GM21381 (cell line): ENCODE measurements around the gene PARP3.

ENCODE experiments used
- ATAC-seq: cut with Tn5 transposase; IDR thresholded peaks from one replicate; pipeline ENCODE4 v1.9.1; 2021; ENCODE audit warnings: mild to moderate bottlenecking, moderate library complexity; ENCODE audit not compliant: unreplicated experiment

Gene PARP3

DNA sequence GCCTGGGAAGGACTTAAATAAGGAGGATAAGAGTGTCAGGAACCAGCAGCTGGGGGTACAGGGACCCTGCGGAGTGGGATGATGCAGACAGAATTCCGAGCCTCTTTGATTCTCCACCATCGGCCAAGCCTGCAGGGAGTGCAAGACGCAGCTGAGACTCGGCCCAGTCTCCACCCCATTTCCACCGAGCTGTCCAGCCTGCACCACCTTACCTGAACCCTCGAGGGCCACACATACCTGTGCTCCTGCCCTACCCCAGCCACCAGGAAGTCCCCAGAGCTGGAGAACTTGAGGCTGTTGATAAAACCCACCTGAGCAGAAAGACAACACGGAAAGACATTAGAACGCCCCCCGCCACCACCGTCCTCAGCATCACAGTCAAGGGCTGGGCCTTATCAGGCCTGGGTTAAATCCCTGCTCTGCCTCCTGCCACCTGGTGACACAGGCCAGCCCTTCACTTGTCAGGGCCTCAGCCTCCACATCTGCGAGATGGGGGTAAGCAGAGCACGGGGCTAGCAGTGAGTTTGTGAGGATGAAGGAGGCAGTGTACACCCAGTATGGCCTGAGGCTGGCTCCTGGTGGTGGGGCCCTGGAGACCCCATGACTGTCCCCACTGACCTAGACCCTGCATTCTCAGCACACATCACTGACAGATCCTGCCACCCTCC lies 8.6 kb upstream of the PARP3 start:
- no peak for ATAC-seq

DNA sequence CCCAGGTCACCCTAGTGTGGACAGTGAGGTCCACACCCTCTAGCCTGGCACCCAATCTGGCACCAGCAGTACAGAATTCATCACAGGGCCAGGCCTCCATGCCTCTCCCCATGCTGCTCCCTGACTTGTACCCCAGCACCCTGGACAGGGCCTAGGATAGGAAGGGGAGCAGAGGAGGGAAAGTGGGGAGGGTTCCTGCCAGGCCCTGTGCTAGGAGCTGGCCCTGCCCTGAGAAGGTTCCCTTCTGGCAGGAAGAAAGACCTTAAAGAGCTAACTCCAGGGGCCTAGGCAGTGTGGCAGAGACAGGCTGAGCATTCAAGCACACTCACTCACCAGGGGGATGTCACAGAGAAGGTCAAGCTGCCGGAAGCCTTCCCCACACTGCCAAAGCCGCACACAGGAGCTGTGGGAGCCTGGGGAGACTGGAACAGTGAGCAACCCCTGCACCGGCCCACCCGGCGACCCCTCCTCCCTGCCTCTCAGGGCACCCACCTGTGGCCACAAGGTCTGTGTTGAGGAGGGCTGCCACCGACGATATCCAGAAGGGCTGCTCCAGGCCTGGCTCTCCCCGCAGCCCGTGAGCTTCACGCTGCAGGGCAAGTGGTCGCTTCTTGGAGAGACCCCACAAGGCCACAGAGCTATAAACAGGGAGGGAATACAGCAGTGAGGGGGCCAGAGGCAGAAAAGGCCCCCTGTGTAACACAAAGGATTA lies 7.9 kb upstream of the PARP3 start:
- ATAC-seq = no peak

DNA sequence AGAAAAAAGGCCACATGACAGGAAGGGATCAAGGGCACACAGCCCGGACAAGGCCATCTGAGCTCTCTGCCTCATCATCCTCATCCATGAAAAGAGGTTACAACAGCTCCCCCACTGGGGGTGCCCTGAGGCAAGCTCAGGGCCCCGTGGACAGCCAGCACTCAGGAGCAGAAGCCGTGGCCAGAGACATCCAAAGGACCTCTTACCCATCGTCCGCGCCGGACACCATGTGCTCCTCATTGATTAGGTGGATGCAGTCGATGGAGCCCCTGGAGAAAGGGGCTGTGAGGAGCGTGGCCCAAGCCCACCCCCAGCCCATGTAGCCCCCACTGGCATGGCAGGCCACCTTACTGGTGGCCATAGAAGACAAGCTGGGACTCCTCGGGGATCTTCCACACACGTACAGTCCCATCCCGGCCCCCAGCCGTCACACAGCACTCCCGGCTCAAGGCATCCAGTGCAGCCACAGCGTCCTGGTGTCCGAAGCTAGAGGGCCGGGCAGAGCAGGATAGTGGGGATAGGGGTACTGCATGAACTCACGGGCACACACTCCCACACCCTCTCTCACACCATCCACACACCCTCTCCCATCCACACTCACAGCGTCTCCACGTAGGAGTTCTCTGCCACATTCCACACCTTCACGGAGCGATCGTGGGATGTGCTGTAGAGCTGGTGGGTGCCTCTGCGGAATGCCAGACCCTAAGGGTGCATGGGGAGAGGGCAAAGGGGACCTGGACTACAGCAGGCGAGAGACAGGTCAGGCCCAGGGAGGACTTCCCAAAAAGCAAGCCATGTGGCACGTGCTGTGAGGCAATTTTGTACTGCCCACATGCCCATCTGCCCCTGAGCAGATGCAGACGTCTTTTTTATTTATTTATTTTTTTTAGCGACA lies 6.9 kb upstream of the PARP3 start:
- ATAC-seq = no peak

DNA sequence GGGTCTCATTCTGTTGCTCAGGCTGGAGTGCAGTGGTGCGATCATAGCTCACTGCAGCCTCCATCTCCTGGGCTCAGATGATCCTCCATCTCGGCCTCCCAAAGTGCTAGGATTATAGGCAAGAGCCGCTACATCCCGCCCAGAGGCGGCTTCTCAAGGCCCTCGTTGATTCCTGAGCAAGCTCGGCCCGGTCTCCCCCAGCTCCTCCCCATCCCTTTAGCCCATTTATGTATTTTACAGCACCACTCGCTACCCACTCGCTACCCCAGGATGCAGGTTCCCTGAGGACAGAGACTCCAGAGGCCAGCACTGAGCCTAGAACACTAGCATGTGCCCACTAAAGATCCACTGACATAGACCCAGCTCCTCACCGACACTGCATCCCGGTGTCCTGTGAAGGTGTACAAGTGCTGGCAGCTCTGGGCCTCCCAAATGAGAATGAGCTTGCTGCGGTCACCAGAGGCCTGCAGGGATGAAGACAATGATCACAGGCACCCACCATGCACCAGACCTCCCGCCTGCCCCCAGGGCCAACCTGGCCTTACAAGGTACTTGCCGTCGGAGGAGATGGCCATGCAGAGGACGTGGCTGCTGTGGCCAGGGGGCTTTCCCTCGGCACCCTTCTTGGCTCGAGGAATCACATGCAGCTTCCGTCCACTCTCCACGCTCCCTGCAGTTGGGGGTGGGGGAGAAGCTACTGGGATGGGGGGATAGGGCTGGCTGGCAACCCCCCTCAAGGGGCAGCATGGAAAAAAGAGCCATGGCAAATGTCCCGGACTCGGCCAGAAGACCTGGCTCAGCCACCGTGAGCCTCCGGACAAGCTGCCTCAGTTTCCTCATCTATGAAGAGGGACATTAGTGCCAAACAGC lies 6.0 kb upstream of the PARP3 start:
- ATAC-seq = no peak

DNA sequence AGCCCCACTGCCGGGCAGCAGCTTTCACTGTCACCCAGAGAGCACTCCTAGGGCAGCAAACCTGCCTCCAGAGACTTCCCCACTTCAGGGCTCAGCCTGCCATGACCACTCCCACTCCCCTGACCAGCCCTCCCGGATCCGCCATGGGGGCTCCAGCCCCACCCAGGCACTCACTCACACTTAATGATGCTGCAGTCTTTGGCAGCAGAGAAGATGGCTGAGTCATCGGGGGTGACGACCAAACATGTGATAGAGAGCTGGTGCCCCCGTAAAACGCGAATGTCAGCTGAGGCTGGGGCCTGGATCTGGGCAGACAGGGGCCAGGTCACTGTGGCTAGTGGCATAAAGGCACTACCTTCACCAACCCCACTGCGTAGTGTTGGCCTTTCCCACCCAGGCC lies 5.1 kb upstream of the PARP3 start:
- ATAC-seq = no peak

DNA sequence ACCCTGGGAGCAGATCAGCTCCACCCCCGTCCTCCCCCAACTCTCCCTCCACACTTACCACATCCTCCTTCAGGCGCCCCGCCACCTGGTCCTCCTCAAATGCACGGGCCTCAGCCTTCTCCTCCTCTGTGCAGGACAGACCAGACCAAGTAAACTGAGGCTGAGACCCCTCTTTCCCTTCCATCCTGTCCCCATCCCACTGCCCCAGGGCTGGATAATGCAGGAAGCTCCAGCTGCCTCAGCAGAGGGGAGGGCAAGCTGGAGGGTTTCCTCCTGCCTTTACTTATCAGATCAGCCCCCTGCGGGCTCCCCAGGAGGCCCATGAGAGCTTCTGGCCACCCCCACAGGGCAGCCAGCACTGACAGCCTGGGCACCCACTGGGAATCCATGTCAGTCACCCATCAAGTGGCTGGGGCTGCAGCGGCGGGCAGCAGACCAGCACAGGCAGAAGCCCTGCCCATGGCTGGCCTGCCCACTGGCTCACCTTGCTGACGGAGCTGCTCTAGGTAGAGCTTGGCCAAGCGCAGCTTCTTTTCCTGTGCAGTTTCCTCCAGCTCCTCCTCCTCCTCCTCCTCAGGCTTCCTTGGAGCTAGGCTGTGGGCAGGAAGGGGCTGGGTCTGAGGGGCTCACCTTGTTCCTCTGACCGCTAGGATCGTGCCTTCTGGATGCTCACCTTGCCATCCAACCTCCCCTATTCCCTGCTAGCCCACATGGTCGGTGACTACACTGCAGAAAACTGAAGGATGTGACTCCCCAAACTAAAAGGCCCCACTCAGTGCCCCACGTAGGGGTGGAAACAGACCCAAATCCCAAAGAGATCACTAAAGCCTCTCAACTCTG lies 4.3 kb upstream of the PARP3 start:
- ATAC-seq = no peak

DNA sequence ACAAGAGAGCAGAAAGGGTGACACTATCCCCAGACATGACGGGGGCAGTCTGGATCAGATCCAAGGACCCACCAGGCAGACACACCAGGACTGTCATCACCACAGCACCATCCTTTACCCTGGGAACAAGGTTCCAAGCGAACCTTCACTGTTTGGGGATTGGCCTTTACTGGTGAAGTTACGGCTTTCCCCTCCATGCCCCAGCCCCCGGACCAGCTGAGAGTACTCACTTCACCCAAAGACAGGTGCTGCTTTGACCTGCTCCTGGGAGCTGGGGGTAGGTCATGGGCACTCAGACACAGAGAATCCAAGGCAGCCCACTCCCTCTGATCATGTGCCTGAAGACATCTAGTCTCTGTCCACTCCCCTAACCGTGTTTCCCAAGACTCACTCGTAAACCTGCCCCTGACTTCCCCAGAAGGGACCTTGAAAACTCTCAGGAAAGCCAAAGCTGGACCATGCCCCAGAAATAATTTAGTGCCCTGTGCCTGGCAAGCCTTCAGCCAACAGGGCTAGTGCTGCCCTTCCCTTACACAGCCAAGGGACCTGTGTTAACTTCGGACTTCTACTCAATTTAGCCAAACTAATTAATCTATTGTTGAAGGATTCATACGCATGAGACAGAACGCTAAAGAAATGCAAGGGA lies 3.3 kb upstream of the PARP3 start:
- ATAC-seq = no peak

DNA sequence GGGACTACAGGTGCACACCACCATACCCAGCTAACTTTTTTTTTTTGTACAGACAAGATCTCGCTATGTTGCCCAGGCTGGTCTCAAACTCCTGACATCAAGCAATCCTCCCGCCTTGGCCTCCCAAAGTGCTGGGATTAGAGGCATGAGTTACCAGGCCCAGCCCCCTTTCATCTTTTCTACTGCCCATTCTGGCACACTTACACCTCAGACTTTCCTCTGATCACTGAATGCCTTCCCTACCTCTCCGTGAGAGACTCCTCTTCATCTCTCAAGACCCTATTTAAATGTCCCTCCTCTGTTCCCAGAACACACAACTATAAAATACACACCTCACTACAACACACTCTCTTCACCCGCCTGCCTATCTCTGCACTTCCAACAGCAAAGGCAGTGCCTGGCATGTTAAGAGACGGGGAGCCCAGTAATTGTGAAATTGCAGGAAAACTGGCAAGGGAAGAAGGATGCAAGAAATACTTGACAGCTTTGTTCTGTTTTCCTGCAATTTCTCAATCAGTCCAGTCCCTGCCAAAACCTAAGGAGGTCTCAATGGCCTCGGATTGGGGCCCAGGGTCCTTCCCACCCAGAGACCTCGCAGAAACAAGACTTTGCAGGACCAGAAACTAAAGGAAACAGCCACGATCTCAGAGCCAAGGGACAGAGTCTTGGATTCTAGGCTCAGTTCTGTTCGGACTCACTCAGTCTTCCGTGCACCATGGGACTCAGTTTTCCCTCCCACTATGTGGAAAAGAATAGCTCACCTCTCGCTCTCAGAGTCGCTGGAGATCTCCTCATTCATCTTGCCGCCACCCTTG lies 1.3 kb upstream of the PARP3 start:
- no peak for ATAC-seq

DNA sequence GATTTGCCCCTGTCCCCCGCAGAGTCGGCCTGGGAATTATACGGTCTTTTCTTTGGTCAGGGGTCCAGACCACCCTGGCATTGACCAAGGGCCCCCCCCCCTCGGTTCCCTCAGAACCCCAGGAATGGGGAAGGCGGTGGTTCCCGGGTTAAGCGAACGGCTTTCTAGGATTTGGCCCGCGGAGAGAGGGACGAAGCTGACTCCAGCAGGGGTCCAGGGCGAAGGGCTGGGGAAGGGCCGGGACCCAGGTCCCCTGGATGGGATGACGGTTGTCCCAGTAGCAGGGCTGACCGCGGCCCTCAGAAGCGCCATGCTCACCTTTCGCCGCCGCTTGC lies 733 bp upstream of the PARP3 start:
- no peak for ATAC-seq

DNA sequence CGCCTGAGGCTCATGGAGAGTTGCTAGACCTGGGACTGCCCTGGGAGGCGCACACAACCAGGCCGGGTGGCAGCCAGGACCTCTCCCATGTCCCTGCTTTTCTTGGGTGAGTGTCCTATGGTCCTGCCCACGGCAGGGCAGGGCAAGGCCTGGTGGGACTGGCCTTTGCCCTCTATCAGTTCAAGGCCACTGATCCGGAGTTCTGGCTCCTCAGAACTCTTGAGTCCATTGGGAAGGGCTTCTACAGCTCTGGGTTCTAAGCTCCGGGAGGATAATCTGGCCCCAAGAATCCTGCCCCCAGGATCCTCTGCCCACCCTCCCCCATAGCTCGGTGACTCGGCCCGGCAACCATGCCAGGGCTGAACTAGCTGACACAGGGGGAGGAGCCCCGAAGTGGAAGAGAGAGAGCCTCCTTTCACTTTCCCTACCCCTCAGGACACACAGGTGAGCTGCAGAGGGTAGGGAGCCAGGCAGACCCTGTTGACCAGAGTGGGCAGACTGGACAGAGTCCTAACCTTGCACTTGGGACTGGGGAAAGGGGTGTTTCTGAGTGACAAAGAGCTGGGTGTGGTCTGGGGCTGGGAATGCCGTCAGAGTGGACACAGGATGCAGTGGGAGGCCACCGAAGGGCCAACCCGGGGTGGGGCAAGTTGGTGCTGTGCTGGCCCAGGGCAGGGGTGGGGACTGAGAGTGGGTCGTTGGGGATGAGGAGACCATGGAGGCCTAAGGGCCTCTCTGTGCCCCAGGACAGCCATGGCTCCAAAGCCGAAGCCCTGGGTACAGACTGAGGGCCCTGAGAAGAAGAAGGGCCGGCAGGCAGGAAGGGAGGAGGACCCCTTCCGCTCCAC lies 664 bp downstream of the PARP3 start:
- peak; percentile 24 for ATAC-seq

DNA sequence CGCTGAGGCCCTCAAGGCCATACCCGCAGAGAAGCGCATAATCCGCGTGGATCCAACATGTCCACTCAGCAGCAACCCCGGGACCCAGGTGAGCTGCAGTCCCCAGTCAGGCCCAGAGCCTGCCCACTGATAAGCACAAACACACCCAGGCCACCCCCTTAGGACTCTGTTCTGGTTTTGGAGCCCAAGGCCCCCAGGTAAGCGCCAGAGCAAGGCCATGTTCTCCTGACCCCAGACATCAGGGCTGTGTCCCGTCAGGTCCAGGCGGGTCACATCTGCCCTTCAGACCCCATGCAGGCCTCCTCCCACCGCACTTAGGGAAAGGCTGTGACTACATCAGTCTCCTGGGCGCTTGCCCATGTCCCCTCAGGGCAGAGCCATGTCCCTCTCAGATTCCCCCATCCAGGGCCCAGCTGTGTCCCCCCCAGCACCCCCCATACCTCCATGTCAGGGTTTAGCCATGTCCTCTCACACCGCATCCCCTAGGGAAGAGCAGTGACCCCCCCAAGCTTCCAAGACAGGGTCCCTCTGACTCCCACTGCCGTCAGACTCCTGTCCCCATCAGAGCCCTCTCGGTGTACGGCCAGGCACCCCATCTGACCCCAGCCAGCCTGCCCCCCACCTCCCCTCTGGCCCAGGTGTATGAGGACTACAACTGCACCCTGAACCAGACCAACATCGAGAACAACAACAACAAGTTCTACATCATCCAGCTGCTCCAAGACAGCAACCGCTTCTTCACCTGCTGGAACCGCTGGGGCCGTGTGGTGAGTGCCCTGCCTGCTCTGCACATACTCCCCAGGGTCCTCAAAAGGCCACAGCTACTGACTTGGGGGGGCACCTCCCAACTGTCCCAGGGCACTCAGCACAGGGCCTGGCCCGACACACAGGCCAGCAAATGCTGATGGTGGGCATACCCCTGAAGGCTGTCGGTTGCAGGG lies 1.6 kb downstream of the PARP3 start:
- no peak for ATAC-seq

DNA sequence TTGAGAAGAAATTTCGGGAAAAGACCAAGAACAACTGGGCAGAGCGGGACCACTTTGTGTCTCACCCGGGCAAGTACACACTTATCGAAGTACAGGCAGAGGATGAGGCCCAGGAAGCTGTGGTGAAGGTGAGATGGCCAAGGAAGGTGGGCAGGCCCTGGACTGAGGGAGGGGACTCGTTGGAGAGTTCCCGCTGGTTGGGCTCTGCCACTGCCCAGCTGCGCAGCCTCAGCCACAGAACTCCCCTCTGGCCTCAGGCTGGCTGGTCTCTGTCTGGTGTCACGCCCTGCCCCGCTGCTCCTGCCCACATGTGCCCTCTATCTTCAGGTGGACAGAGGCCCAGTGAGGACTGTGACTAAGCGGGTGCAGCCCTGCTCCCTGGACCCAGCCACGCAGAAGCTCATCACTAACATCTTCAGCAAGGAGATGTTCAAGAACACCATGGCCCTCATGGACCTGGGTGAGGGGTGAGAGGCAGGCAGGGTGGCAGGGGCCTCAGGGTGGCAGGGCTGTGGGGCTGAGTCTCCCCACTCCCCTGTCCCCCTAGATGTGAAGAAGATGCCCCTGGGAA lies 2.4 kb downstream of the PARP3 start:
- no peak for ATAC-seq

DNA sequence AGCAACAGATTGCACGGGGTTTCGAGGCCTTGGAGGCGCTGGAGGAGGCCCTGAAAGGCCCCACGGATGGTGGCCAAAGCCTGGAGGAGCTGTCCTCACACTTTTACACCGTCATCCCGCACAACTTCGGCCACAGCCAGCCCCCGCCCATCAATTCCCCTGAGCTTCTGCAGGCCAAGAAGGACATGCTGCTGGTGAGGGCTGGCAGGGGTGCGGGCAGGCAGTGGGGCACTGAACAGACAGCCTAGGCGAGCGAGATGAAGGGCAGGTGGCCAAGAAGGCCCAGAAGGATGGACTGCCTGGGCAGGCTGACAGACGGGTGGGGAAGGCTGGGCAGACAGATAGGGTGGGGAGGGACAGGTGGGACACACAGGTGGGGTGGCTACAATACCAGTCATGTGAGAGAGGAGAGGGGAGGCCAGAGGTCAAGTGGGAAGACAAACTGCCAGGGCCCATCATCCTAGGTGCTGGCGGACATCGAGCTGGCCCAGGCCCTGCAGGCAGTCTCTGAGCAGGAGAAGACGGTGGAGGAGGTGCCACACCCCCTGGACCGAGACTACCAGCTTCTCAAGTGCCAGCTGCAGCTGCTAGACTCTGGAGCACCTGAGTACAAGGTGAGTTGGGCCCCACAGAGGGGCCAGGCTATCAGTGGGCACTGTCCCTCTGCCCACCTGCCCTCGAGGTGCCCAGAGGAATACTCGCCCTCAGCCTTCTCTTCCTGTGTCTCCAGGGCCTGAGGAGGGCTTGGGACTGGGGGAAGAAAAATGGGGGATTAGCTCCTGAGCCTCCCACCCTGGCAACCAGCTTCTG lies 3.1 kb downstream of the PARP3 start:
- ATAC-seq = no peak

DNA sequence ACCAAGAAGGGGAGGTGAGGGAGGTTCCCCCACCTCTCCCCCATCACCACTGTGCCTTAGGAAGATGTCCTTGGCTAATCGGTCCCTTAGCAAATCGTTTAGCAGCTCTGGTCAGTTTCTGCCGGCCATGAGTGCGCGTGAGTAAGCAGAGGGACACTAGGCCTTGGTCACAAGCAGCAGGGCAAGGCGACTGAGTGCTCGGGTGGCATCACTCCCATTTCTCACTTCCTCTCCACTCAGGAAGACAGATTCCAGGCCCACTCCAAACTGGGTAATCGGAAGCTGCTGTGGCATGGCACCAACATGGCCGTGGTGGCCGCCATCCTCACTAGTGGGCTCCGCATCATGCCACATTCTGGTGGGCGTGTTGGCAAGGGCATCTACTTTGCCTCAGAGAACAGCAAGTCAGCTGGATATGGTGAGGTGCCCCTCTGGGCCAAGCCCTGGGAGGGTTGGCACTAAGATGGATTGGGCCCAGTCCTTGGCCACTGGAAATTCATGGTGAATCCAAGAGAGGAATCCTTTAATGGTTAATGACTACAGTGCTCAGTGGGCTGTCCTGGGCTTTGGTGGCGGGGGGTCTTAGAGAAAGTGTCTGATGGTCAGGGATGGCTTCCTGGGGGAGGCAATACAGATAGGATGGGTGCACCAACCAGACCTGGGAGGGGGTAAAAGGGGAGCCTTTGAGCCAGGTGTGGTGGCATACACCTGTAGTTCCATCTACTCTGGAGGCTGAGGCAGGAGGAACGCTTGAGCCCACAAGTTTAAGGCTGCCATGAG lies 4.0 kb downstream of the PARP3 start:
- no peak for ATAC-seq

DNA sequence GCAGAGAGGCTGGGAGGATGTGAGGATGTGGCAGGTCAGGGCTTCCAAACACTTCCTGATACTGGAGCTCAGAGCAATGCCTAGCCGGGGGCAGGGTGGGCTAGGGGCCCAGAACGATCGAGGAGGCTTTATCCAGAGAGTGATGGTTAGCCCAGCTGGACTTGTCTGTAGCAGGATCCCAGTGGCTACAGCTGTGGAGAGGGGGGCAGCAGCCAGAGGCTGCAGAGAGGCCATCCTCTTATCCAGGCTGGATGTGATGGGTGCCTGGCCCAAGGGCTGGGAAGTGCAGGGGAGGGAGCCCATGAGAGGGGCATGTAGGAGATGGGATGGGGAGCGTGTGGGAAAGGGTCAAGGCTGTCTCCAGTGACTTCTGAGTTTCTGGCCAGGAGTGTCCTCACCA lies 4.6 kb downstream of the PARP3 start:
- no peak for ATAC-seq
